ENCODE data around the gene NHSL2.
A peak's percentile ranks its signal among the peaks of the same experiment; 100 is the strongest.

NHSL2 gene

DNA sequence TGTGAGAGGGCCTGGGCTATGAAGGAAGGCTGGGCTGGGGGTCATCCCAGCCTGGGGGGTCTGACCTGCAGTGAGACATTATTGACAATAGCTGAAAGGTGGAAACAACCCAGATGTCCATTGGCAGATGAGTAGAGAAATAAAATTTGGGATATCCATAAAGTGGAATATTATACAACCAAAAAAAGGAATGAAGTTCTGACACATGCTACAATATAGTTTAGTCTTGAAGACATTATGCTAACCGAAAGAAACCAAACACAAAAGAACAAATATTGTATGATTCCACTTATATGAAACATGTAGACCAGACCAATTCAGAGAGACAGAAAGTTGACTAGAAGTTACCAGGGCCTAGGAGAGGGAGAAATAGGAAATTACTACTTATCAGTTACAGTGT lies 176.3 kb downstream of the NHSL2 start:
- peaks cover 0 to 12% (median 0%) of the 10 kb centered on the region in 5 donors for H3K4me1 ChIP-seq (ENCODE audit: control insufficient read depth in 5 of 5, insufficient read depth in 5 of 5, low read length in 5 of 5)
- peaks cover 5 to 11% (median 8%) of the 10 kb centered on the region in 5 donors for H3K27me3 ChIP-seq (ENCODE audit: control insufficient read depth in 5 of 5, insufficient read depth in 4 of 5, low read length in 5 of 5)
- H3K36me3 ChIP-seq (ENCODE audit: control insufficient read depth in 5 of 5, insufficient read depth in 5 of 5, low read length in 5 of 5) = no peaks in the 10 kb centered on the region
- no peak overlapping the region for H3K27ac ChIP-seq (ENCODE audit: low read depth, low read length)
- H3K4me3 ChIP-seq (ENCODE audit: low read depth in 1 of 5, low read length in 5 of 5) = no peak overlapping the region
- H3K9me3 ChIP-seq (ENCODE audit: control insufficient read depth in 5 of 5, low read length in 5 of 5) = peaks cover 0 to 3% (median 0%) of the 10 kb centered on the region in 5 donors
- no peak overlapping the region for H3K9ac ChIP-seq (ENCODE audit: low read length in 5 of 5)

DNA sequence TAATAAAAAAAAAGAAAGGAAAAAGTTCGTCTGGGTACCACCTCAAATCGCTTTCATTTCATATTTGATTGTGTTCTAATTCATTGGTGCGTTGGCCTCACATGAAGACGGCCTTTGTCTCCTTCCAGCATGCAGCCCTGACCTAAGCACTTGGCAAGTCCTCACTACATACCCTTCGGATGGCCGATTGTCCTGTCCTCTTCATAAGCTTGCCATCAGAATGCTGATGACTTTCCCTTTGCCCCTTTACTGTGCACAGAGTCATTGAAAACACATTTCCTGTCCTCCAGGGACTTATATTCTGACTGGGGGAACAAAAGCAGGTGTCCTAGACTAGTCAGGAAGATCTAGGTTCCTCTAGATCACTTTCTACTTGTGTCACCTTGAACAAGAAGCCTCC lies 178.1 kb downstream of the NHSL2 start:
- H3K9ac ChIP-seq (ENCODE audit: low read length in 5 of 5) = no peak overlapping the region
- H3K36me3 ChIP-seq (ENCODE audit: control insufficient read depth in 5 of 5, insufficient read depth in 5 of 5, low read length in 5 of 5) = no peaks in the 10 kb centered on the region
- H3K27ac ChIP-seq (ENCODE audit: low read depth, low read length) = no peak overlapping the region
- H3K4me1 ChIP-seq (ENCODE audit: control insufficient read depth in 5 of 5, insufficient read depth in 5 of 5, low read length in 5 of 5) = peaks cover 0 to 8% (median 0%) of the 10 kb centered on the region in 5 donors
- no peak overlapping the region for H3K4me3 ChIP-seq (ENCODE audit: low read depth in 1 of 5, low read length in 5 of 5)
- peaks cover 0 to 3% (median 0%) of the 10 kb centered on the region in 5 donors for H3K9me3 ChIP-seq (ENCODE audit: control insufficient read depth in 5 of 5, low read length in 5 of 5)
- H3K27me3 ChIP-seq (ENCODE audit: control insufficient read depth in 5 of 5, insufficient read depth in 4 of 5, low read length in 5 of 5) = peaks cover 6 to 12% (median 9%) of the 10 kb centered on the region in 5 donors

DNA sequence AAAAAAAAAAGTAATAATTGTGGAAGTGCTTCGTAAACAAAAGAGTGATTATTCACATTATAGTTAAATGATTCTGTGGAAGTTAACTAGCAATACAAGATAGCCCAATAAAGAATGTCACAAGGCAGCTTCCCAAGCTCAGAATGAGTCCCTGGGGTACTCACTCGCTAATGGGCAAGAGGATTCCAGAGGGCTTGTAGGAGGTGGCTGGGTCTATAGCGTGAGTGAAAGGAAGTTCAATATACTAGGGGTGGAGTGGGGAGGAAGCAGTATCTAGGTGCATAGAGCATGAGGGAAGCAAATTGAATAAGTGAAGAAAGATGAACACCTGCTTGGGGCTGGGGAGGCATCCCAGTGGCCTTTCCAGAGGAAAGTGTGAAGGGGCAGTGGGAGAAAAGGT lies 178.6 kb downstream of the NHSL2 start:
- H3K36me3 ChIP-seq (ENCODE audit: control insufficient read depth in 5 of 5, insufficient read depth in 5 of 5, low read length in 5 of 5) = no peaks in the 10 kb centered on the region
- H3K9me3 ChIP-seq (ENCODE audit: control insufficient read depth in 5 of 5, low read length in 5 of 5) = peaks cover 0 to 3% (median 0%) of the 10 kb centered on the region in 5 donors
- H3K4me1 ChIP-seq (ENCODE audit: control insufficient read depth in 5 of 5, insufficient read depth in 5 of 5, low read length in 5 of 5) = peaks cover 0 to 8% (median 0%) of the 10 kb centered on the region in 5 donors
- H3K4me3 ChIP-seq (ENCODE audit: low read depth in 1 of 5, low read length in 5 of 5) = no peak overlapping the region
- H3K9ac ChIP-seq (ENCODE audit: low read length in 5 of 5) = no peak overlapping the region
- H3K27ac ChIP-seq (ENCODE audit: low read depth, low read length) = no peak overlapping the region
- H3K27me3 ChIP-seq (ENCODE audit: control insufficient read depth in 5 of 5, insufficient read depth in 4 of 5, low read length in 5 of 5) = peaks cover 6 to 11% (median 7%) of the 10 kb centered on the region in 5 donors

DNA sequence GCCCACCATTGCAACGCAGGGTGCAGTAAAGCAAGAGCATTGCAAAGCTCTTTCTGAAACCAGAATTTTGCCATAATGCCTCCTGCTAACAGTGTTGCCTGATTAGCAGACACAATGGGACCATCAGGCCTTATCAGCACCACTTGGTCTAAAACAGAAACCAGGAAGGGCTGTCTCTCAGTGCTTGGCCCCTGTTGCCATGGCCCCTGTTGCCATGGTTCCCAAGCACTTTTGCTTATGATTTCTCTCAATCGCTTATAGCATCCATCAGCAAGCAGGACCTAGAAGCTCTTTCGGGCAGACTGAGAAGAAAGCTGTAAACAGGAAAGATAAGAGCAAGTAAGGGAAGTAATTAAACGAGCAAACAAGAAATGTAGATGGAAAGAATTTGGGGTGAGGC lies 184.2 kb downstream of the NHSL2 start:
- Histone ChIP-seq H3K4me1 (ENCODE audit: control insufficient read depth in 5 of 5, insufficient read depth in 5 of 5, low read length in 5 of 5) (peaks cover 0 to 12% (median 0%) of the 10 kb centered on the region in 5 donors), H3K27ac (ENCODE audit: low read depth, low read length) (peak overlapping the region; percentile 58), H3K27me3 (ENCODE audit: control insufficient read depth in 5 of 5, insufficient read depth in 4 of 5, low read length in 5 of 5) (peaks cover 0 to 12% (median 7%) of the 10 kb centered on the region in 5 donors), H3K9me3 (ENCODE audit: control insufficient read depth in 5 of 5, low read length in 5 of 5) (no peaks in the 10 kb centered on the region), H3K9ac (ENCODE audit: low read length in 5 of 5) (no peak overlapping the region), H3K36me3 (ENCODE audit: control insufficient read depth in 5 of 5, insufficient read depth in 5 of 5, low read length in 5 of 5) (no peaks in the 10 kb centered on the region), H3K4me3 (ENCODE audit: low read depth in 1 of 5, low read length in 5 of 5) (no peak overlapping the region)

DNA sequence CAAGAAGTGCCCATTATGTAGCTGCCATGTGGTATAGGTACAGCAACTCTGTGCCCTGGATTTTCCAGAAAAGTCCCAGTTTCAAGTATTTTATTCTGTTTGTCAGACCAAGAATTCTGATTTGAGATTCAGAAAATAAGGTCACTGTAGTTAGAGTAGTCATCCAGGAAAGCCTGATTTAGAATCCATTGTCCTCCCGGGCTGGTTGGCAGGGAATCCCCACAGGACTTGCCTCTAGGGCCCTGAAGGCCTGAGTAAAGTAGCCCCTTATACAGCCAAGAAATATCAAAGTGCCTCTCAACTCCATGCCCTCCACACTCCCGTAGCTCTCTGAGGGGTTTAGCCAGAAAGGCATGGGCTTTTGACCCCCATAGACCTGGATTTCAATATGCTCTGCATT lies 184.7 kb downstream of the NHSL2 start:
- Histone ChIP-seq H3K36me3 (ENCODE audit: control insufficient read depth in 5 of 5, insufficient read depth in 5 of 5, low read length in 5 of 5) (no peaks in the 10 kb centered on the region), H3K4me3 (ENCODE audit: low read depth in 1 of 5, low read length in 5 of 5) (no peak overlapping the region), H3K9me3 (ENCODE audit: control insufficient read depth in 5 of 5, low read length in 5 of 5) (no peaks in the 10 kb centered on the region), H3K27ac (ENCODE audit: low read depth, low read length) (peak overlapping the region; percentile 58), H3K27me3 (ENCODE audit: control insufficient read depth in 5 of 5, insufficient read depth in 4 of 5, low read length in 5 of 5) (peaks cover 0 to 12% (median 7%) of the 10 kb centered on the region in 5 donors), H3K9ac (ENCODE audit: low read length in 5 of 5) (no peak overlapping the region), H3K4me1 (ENCODE audit: control insufficient read depth in 5 of 5, insufficient read depth in 5 of 5, low read length in 5 of 5) (peaks cover 0 to 14% (median 0%) of the 10 kb centered on the region in 5 donors)

DNA sequence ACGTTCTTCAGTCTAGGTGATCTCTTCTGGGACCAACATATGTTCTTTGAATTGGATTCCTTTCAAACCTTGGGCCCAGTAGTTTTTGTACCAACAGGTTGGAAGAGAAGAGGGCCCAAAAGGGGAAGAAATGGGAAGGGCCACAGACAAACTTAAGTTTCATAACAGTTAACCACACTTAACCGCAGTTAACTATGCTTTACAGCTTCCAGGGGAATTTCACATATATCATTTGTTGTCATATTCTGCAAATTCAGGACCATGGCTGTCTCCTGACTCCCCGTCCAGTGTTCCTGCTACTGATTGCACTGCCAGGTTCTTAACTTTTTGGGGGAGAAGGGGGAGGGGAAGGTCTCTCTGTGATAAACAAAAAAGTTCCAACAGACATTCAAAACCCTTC lies 186.5 kb downstream of the NHSL2 start:
- no peak overlapping the region for H3K9ac ChIP-seq (ENCODE audit: low read length in 5 of 5)
- peaks cover 4 to 19% (median 14%) of the 10 kb centered on the region in 5 donors for H3K27me3 ChIP-seq (ENCODE audit: control insufficient read depth in 5 of 5, insufficient read depth in 4 of 5, low read length in 5 of 5)
- H3K9me3 ChIP-seq (ENCODE audit: control insufficient read depth in 5 of 5, low read length in 5 of 5) = no peaks in the 10 kb centered on the region
- H3K4me1 ChIP-seq (ENCODE audit: control insufficient read depth in 5 of 5, insufficient read depth in 5 of 5, low read length in 5 of 5) = peaks cover 0 to 26% (median 4%) of the 10 kb centered on the region in 5 donors
- H3K36me3 ChIP-seq (ENCODE audit: control insufficient read depth in 5 of 5, insufficient read depth in 5 of 5, low read length in 5 of 5) = no peaks in the 10 kb centered on the region
- no peak overlapping the region for H3K4me3 ChIP-seq (ENCODE audit: low read depth in 1 of 5, low read length in 5 of 5)
- no peak overlapping the region for H3K27ac ChIP-seq (ENCODE audit: low read depth, low read length)

DNA sequence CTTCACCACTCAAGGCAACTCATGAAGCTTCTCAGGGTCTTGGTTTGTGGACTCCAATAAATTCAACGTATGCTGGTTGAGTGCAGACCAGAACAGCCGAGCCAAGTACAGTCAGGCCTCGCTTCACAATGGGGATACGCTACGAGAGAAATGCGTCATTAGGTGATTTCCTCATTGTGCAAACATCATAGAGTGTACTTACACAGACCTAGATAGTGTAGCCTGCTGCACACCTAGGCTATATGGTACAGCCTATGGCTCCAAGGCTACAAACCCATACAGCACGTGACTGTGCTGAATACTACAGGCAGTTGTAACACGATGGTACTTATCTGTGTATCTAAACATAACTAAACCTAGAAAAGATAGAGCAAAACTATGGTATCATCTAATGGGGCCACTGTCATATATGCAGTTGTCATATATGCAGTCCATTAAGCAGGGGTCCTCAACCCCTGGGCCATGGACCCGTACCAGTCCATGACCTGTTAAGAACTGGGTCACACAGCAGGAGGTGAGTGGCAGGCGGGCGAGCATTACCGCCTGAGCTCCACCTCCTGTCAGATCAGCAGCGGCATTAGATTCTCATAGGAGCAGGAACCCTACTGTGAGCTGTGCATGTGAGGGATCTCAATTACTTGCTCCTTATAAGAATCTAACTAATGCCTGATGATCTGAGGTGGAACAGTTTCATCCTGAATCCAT lies 189.6 kb downstream of the NHSL2 start:
- Histone ChIP-seq H3K9me3 (ENCODE audit: control insufficient read depth in 5 of 5, low read length in 5 of 5) (no peaks in the 10 kb centered on the region), H3K27ac (ENCODE audit: low read depth, low read length) (no peak overlapping the region), H3K27me3 (ENCODE audit: control insufficient read depth in 5 of 5, insufficient read depth in 4 of 5, low read length in 5 of 5) (peaks cover 9 to 35% (median 17%) of the 10 kb centered on the region in 5 donors), H3K9ac (ENCODE audit: low read length in 5 of 5) (no peak overlapping the region), H3K36me3 (ENCODE audit: control insufficient read depth in 5 of 5, insufficient read depth in 5 of 5, low read length in 5 of 5) (no peaks in the 10 kb centered on the region), H3K4me1 (ENCODE audit: control insufficient read depth in 5 of 5, insufficient read depth in 5 of 5, low read length in 5 of 5) (peaks cover 0 to 28% (median 4%) of the 10 kb centered on the region in 5 donors), H3K4me3 (ENCODE audit: low read depth in 1 of 5, low read length in 5 of 5) (no peak overlapping the region)

DNA sequence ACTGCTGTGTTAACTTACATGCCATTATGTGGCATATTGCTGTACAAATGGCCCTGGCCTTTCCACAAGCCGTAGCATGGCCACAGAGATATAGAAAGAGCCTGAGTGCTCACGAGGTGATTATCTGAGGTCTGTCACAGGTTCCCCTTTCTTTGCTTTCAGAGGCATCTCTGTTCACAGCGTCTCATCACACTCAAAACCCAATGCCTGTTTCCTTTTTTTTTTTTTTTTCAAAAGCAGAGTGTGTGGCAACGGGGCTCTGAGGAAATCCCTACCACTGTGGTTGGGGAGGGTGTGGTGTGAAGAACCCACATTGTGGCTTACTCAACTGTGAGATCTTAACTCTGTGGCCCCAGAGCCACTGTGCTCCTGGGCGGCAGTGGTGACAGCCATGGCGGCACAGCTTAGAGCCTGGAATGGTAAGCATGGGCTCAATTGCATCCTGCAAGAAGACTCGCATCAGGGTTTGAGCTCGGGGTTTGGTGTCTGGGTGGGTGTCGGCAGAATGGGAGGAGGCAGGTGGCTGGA lies 190.2 kb downstream of the NHSL2 start:
- no peak overlapping the region for H3K9ac ChIP-seq (ENCODE audit: low read length in 5 of 5)
- no peak overlapping the region for H3K27ac ChIP-seq (ENCODE audit: low read depth, low read length)
- peaks cover 0 to 23% (median 4%) of the 10 kb centered on the region in 5 donors for H3K4me1 ChIP-seq (ENCODE audit: control insufficient read depth in 5 of 5, insufficient read depth in 5 of 5, low read length in 5 of 5)
- no peaks in the 10 kb centered on the region for H3K9me3 ChIP-seq (ENCODE audit: control insufficient read depth in 5 of 5, low read length in 5 of 5)
- peak overlapping the region in 1 of 5 donors; percentile 12 for H3K4me3 ChIP-seq (ENCODE audit: low read depth in 1 of 5, low read length in 5 of 5)
- no peaks in the 10 kb centered on the region for H3K36me3 ChIP-seq (ENCODE audit: control insufficient read depth in 5 of 5, insufficient read depth in 5 of 5, low read length in 5 of 5)
- peaks cover 9 to 34% (median 17%) of the 10 kb centered on the region in 5 donors for H3K27me3 ChIP-seq (ENCODE audit: control insufficient read depth in 5 of 5, insufficient read depth in 4 of 5, low read length in 5 of 5)

DNA sequence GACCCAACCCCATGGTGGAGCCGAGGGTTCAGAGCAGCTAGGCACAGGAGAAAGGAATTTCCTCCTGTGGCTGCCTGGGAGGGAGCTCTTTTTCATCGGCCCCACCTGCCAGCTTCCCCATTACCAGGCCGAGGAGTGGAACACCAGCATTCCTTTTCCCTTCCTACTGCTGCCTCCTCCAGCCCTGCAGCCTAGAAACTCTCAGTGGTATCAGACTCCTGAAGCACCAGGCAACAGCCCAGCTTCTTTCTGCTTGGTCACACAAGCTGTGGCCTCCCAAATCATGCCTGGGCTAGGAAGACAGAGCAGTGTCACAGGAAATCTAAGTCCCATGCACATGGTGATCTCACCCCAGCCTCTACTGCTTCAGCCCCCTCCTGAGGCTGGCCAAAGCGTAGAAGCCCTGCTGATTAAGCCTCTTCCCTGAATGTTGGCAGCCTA lies 191.0 kb downstream of the NHSL2 start:
- H3K4me3 ChIP-seq (ENCODE audit: low read depth in 1 of 5, low read length in 5 of 5) = no peak overlapping the region
- no peaks in the 10 kb centered on the region for H3K9me3 ChIP-seq (ENCODE audit: control insufficient read depth in 5 of 5, low read length in 5 of 5)
- H3K9ac ChIP-seq (ENCODE audit: low read length in 5 of 5) = no peak overlapping the region
- H3K27ac ChIP-seq (ENCODE audit: low read depth, low read length) = no peak overlapping the region
- H3K36me3 ChIP-seq (ENCODE audit: control insufficient read depth in 5 of 5, insufficient read depth in 5 of 5, low read length in 5 of 5) = no peaks in the 10 kb centered on the region
- H3K4me1 ChIP-seq (ENCODE audit: control insufficient read depth in 5 of 5, insufficient read depth in 5 of 5, low read length in 5 of 5) = peaks cover 0 to 21% (median 4%) of the 10 kb centered on the region in 5 donors
- H3K27me3 ChIP-seq (ENCODE audit: control insufficient read depth in 5 of 5, insufficient read depth in 4 of 5, low read length in 5 of 5) = peaks cover 9 to 32% (median 17%) of the 10 kb centered on the region in 5 donors

DNA sequence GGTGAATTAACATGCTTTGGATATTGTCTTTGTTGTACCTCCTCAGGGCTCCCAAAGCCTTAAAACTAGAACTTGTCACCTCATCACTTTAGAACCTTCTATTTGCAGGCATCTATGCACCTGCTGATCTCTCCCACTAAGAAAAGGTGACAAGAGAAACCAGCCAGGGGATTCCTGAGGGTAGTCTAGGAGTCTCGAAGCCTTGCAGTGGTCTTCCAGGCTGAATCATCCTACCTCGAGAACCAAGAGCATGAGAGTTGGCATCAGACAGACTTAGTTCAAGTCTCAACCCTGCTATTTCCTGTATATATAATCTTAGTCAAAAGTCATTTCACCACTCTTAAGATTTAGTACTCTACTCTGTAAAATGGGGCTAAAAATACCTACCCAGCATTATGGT lies 191.5 kb downstream of the NHSL2 start:
- no peak overlapping the region for H3K27ac ChIP-seq (ENCODE audit: low read depth, low read length)
- H3K36me3 ChIP-seq (ENCODE audit: control insufficient read depth in 5 of 5, insufficient read depth in 5 of 5, low read length in 5 of 5) = no peaks in the 10 kb centered on the region

More for the DNA sequence above, 191.5 kb downstream of the NHSL2 start:
- Histone ChIP-seq H3K9me3 (ENCODE audit: control insufficient read depth in 5 of 5, low read length in 5 of 5) (no peaks in the 10 kb centered on the region), H3K9ac (ENCODE audit: low read length in 5 of 5) (no peak overlapping the region), H3K27me3 (ENCODE audit: control insufficient read depth in 5 of 5, insufficient read depth in 4 of 5, low read length in 5 of 5) (peaks cover 9 to 32% (median 17%) of the 10 kb centered on the region in 5 donors), H3K4me1 (ENCODE audit: control insufficient read depth in 5 of 5, insufficient read depth in 5 of 5, low read length in 5 of 5) (peaks cover 0 to 21% (median 4%) of the 10 kb centered on the region in 5 donors), H3K4me3 (ENCODE audit: low read depth in 1 of 5, low read length in 5 of 5) (no peak overlapping the region)
